ENCODE data around the gene POLR3B. TPM values are rescaled to one million over a fixed set of nuclear protein-coding genes. Genes with fewer than 3 reads are reported as not detected.

The POLR3B gene
- 10.9 to 14.2 TPM (median 11.0 TPM) in 3 replicates for total RNA-seq

DNA sequence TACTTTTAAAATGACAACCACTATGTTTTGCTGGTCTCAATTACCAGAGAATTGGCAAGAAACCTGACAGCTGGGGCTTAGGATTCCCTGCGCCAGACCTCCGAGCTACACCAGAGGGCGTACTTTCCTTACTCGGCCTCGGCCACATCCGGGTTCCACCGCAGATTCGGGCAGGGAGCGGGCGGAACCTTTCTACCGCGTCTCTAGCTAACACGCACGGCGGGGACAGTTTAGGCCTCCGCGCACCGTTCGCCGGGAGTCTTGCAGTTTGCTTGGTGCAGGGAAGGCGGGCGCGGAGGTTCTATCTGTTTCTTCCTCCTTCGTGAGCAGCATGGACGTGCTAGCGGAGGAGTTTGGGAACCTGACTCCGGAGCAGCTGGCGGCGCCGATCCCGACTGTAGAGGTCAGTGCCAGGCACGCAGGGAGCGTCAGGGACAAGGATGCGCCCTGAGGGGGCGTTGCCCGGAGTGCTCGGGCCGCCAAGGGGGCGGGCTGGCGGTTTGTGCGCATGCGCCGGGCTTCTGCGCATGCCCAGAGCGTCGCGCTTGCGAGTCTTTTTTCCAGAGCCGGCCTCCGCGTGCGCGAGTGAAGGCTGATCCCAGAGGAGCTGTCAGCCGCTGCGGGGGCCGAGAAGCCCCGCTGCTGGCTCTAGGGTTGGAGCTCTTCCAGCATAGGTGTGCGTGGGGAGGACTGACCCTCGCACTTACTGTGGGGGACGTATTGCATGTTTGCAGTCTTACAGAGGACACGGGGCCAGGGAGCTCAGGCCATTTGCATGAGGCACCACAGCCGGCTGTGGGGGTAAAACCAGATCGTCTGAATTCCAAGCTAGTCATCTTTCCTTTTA lies at the start of gene POLR3B:
POLR3B (plus strand) TSS at position 200 of the 847 bp plus-strand sequence; CDS start at position 332, 132 bp downstream.
- Mint-ChIP-seq H3K36me3 (no peaks in the 10 kb centered on the region), H3K27me3 (ENCODE audit: low read depth) (no peaks in the 10 kb centered on the region)

DNA sequence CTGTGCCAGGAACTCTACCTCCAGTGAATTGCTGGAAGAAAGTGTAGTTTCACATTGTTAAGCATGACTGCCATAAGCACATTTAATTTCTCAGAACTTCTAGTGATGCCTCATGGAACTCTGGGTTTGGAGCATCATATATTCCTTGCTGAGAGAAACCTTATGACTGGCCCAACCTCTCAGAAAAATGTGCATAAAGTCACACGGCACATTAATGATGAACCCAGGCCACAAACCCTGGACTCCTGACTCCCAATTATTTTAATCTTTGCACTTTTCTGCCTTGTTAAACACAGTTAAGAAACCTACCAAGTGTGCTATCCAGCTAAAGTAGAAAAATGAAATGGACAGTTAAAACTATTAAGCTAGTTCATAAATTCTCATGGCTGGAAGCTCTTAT lies 49.4 kb upstream of the POLR3B start:
- no peaks in the 10 kb centered on the region for H3K36me3 Mint-ChIP-seq
- H3K4me1 Mint-ChIP-seq: peaks cover 39% of the 10 kb centered on the region
- H3K27ac Mint-ChIP-seq: no peak overlapping the region
- TF ChIP-seq, protein P1, sequence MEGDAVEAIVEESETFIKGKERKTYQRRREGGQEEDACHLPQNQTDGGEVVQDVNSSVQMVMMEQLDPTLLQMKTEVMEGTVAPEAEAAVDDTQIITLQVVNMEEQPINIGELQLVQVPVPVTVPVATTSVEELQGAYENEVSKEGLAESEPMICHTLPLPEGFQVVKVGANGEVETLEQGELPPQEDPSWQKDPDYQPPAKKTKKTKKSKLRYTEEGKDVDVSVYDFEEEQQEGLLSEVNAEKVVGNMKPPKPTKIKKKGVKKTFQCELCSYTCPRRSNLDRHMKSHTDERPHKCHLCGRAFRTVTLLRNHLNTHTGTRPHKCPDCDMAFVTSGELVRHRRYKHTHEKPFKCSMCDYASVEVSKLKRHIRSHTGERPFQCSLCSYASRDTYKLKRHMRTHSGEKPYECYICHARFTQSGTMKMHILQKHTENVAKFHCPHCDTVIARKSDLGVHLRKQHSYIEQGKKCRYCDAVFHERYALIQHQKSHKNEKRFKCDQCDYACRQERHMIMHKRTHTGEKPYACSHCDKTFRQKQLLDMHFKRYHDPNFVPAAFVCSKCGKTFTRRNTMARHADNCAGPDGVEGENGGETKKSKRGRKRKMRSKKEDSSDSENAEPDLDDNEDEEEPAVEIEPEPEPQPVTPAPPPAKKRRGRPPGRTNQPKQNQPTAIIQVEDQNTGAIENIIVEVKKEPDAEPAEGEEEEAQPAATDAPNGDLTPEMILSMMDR (IDR thresholded peaks at IDR 0.05; ENCODE audit: unreplicated experiment): no peak
- DNase-seq (ENCODE audit: low spot score in 2 of 2, unreplicated experiment in 2 of 2): no peak
- no peaks in the 10 kb centered on the region for H3K27me3 Mint-ChIP-seq (ENCODE audit: low read depth)
- H3K9me3 Mint-ChIP-seq: no peaks in the 10 kb centered on the region
- H3K4me3 Mint-ChIP-seq: no peak overlapping the region

More for the DNA sequence above, at the start of gene POLR3B:
- Mint-ChIP-seq H3K4me1 (peaks cover 14% of the 10 kb centered on the region), H3K4me3 (peak within 1 kb of the TSS; percentile 86), H3K27ac (peak within 1 kb of the TSS; percentile 97), H3K9me3 (no peaks in the 10 kb centered on the region)
- TF ChIP-seq, protein P1 (IDR thresholded peaks at IDR 0.05; ENCODE audit: unreplicated experiment): peak; percentile 75
- DNase-seq (ENCODE audit: low spot score in 2 of 2, unreplicated experiment in 2 of 2): peak; percentile 94 to 97

DNA sequence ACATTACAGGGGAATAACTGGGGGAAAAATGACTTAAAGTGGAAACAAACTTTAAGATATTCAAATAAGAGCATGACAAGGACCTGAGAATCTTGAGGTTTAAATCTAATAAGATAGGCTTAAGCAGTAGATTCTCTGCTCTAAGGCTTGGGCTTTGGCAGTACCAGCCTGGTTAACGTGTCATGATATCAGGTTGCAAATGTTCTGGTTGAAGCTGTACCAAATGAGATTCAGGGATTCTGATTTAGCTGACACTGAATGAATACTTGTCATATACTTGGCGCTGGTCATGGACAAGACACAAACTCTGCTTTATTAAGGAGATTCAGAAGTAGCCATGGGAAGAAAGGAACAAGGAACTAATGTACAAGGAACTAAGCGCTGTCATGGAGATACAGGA lies 48.9 kb upstream of the POLR3B start:
- Mint-ChIP-seq H3K4me1 (peaks cover 37% of the 10 kb centered on the region), H3K27ac (no peak overlapping the region), H3K36me3 (no peaks in the 10 kb centered on the region), H3K27me3 (ENCODE audit: low read depth) (no peaks in the 10 kb centered on the region), H3K4me3 (no peak overlapping the region), H3K9me3 (no peaks in the 10 kb centered on the region)
- TF ChIP-seq, protein P1 (IDR thresholded peaks at IDR 0.05; ENCODE audit: unreplicated experiment): no peak
- DNase-seq (ENCODE audit: low spot score in 2 of 2, unreplicated experiment in 2 of 2): no peak

DNA sequence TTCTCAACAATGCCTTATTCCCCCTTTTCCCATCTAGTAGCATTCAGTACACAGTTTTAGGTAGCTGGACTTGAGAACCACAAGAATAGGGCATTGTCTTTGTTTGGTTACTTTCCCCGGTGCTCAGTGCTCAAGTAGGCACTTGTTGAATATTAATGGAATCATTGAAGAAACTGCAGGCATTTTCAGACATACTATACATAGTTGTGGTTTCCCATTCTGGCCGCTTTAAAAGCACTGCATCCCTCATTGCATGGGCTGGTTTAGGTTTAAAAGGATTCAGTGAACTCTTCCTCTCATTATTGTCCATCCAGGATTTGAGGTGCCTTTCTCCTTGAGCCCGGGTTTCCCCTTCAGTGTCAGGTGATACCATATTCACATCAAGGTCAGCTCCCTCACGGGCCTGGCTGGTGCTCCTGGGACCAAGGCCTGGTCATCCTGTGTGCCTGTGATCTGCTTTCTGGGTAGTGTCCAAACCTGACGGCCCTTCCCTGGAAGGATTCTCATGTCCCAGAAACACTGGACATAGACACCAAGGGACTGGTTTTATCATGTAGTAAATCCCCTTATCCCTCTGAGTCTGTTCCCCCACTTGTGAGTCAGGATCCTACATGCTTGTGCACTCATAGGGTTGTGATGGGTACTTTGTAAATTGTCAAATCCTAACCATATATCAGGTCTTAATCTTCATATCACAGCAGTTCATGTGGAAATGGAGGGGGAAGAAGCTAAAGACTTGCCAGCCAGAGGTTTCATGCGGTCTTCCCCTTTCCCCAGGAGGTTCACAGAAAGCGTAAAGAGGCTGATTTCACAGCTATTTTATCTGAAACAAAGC lies 47.7 kb upstream of the POLR3B start:
- no peaks in the 10 kb centered on the region for H3K36me3 Mint-ChIP-seq
- TF ChIP-seq, protein P1 (IDR thresholded peaks at IDR 0.05; ENCODE audit: unreplicated experiment): no peak
- peak overlapping the region; percentile 90 for H3K27ac Mint-ChIP-seq
- no peaks in the 10 kb centered on the region for H3K27me3 Mint-ChIP-seq (ENCODE audit: low read depth)
- H3K4me3 Mint-ChIP-seq: no peak overlapping the region
- H3K9me3 Mint-ChIP-seq: no peaks in the 10 kb centered on the region
- DNase-seq (ENCODE audit: low spot score in 2 of 2, unreplicated experiment in 2 of 2): no peak
- peaks cover 28% of the 10 kb centered on the region for H3K4me1 Mint-ChIP-seq

DNA sequence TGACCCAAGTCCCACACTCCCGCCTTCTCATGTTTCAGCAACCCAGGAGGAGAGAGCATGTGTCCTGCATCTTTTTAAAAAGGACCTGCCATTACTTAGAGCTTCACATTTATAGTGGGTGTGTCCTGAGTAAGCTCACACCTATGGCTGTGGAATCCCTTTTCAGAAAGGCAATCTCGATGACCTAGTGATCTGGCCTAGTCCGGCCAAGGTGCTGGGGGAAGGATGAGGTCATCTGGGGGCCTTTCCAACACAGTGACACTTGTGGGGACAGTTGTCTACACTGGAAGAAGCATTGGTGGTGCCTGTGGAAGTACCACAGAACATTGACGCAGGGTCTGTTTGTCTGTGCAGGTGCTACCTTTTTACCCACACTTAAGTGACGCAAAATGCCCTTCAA lies 46.9 kb upstream of the POLR3B start:
- TF ChIP-seq, protein P1 (IDR thresholded peaks at IDR 0.05; ENCODE audit: unreplicated experiment): no peak
- Mint-ChIP-seq H3K36me3 (no peaks in the 10 kb centered on the region), H3K4me1 (peaks cover 28% of the 10 kb centered on the region), H3K27me3 (ENCODE audit: low read depth) (no peaks in the 10 kb centered on the region), H3K4me3 (no peak overlapping the region), H3K27ac (peak overlapping the region; percentile 90), H3K9me3 (no peaks in the 10 kb centered on the region)
- no peak for DNase-seq (ENCODE audit: low spot score in 2 of 2, unreplicated experiment in 2 of 2)
